ENCODE data around the gene CMAS.
"Not testable (repeated sequence)": the region's sequence is repeated elsewhere in the genome, so short reads cannot be mapped to it uniquely, and the experiment has no call there.

The CMAS gene

DNA sequence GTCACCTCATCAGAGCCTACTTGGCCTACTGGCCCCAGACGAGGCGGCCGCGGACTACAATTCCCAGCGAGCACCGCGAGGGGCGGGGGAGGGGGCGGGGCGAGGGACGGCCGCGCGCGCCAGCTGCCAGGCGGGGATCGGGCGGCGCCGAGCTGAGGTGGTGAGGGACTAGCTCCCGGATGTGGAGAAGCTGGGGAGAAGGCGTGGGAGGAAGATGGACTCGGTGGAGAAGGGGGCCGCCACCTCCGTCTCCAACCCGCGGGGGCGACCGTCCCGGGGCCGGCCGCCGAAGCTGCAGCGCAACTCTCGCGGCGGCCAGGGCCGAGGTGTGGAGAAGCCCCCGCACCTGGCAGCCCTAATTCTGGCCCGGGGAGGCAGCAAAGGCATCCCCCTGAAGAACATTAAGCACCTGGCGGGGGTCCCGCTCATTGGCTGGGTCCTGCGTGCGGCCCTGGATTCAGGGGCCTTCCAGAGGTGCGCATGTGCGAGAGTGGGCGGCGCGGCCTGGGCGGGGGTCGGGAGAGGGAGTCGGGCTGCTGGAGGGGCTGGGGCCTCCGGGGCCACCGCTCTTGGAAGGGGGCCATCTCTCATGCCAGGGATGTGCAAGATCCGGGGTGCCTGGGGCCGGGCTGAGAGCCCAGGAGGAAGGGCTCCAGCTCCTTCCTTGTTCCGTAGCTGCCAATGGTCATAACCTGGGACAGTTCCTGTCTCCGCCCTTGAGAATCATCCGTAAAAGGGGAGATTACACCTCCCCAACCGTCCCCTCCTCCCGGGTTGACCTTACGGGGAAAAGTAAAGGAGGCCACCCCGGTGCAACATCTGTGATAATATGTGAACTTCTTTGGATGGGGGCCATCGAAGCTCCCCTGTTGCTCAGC, at the start of gene CMAS:
TSS of gene CMAS (plus strand) at position 129 of the 878 bp plus-strand sequence. CDS start at position 215, 86 bp downstream.
- DNase-seq (ENCODE audit: low spot score) = peak; percentile 74

DNA sequence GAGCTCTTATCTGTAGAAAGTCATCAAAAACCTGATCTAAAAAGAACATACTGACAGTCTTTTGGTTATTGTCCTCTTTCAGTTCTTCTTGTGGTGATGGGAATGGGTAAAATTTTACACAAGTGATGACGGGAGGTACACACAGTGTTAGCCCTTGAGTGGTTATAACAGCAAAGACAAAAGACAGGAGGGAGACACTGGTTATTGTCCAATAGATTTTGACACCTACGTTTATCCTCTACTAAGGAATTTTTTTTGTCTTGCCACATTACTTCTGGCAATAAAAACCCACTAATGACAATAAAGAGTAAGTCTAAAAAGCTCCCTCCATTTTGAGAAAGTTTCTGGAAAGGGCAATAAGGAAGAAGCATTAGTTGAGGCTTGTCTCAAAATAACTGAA, 47.7 kb upstream of the CMAS start:
- no peak for DNase-seq (ENCODE audit: low spot score)

DNA sequence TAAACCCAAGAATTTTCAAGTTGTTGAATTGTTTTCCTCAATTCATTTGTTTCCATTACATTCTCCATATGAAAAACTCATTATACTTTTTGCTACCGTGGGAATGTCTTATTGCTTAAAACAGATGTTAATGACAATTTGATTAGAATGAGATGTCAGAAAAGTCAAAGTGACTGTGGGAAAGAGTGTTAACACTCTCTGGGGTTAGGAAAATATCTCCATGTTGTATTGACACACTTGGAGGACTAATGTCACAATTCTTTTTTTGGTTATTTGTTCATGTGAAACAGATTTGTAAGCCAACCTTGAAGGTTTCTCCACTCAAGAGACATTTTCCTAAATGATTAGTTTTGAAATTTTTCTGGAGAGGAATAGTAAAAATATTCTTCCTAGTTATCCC, 47.2 kb upstream of the CMAS start:
- no peak for DNase-seq (ENCODE audit: low spot score)

DNA sequence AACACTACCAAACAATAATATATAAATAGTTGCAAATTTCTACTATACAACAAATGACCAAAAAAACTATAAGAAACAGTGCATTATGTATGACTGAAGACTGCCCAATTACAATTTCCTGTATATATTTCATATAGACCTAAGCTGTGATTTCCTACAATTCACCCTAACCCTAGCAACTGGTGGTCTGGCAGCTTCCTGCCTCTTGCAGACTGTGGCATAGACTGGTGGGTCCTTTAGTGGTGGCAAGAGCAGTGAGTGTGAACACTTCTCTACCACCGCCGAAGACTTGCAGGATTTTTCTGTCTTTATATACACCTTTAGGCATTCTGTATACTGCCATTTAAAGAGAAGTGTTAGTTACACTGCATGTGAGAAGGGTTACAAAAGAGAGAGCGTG, 43.6 kb upstream of the CMAS start:
- no peak for DNase-seq (ENCODE audit: low spot score)

DNA sequence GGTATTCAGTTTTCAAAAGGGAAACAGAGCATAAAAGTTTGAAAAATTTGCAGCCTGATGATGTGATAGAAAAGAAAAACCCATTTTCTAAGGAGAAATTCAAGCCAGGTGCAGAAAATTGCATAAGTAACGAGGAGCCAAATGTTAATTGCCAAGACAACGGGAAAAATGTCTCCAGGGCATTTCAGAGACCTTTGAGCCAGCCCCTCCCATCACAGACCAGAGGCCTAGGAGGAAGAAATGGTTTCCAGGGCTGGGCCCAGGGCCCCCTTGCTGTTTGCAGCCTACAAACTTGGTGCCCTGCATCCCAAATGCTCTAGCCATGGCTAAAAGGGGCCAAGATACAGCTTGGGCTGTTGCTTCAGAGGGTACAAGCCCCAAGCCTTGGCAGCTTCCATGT, 38.2 kb upstream of the CMAS start:
- not testable (repeated sequence) for DNase-seq (ENCODE audit: low spot score)

DNA sequence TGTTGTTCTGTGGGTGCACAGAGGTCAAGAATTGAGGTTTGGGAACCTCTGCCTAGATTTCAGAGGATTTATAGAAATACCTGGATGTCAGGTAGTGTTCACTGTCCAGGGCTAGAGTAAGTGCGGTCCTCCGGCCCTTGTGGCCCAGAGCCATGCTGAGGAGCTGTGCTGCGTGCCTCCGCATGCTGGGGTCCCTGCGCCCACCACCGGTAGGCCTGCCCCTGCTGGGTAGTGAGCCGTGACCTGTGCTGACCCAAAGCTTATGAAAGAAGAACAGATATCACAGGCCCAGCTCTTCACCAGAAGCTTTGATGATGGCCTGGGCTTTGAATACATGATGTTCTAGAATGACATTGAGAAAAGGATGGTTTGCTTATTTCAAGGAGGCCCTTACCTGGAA, 37.8 kb upstream of the CMAS start:
- DNase-seq (ENCODE audit: low spot score) = no peak

DNA sequence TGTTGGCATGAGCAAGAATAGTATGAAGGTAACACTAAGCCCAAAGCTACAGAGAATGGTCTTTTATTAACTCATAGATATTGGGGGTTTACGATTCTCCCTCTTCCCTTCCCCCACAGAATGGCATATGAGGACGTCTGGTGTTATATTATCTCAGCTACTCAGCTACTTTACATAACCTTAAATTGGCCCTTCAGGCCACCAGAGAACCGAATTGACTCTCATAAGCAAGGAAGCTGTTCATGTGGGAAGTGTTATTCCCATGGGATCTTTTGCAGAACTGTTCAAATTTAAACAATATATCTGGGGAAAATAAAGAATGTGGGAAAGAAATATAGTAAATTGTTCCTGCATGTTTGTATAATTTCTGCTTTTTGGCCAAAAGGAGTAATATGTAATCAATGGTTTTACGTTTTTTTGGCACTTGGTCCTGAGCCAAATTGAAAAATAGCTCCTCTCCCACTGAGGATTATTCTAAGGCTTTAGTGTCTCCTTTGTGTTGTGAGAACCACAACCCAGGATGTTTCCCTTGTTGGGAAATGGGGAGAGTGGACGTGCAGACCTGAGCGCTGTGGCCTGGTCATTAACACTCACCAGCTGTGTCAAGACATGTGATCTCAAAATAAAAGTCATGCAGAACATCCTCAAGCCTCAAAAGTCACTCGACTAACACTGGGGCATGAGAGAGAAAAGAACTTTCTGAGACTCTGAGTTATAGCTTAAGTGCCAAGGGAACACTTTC, 31.8 kb upstream of the CMAS start:
- no peak for DNase-seq (ENCODE audit: low spot score)

DNA sequence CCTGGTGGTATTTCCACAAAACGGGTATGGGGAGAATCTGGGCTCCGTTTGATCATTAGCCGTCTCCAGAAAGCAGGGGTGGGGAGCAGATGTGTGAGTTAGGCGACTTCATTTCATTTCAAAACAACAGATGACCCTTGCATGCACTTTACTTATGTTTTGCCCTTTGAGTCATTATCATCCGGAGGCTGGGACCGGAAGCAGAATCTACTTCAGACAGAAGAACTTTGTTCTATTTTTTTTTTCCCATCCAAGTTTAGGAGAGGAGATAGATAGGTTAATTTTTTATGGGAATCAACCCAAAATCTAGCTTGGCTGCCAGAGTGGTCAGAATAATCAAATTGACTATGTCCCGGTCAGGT, 31.3 kb upstream of the CMAS start:
- no peak for DNase-seq (ENCODE audit: low spot score)

DNA sequence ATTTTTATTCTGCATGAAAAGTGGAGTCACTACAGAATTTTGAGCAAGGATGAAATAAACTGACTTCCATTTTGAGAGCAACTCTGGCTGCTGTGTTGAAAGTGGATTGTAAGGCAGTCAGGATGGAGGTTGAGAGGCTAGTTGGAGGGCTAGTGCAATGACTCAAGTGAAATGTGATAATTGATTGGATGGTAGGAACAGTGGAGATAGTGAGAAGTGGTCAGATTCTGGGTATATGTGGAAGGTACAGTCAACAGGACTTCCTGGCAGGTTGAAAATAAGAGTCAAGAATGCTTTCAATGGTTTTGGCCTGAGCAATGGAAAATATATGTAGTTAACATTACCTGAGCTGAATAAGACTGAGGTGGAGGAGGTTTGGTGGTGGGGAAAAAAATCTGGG, 29.0 kb upstream of the CMAS start:
- DNase-seq (ENCODE audit: low spot score) = no peak

DNA sequence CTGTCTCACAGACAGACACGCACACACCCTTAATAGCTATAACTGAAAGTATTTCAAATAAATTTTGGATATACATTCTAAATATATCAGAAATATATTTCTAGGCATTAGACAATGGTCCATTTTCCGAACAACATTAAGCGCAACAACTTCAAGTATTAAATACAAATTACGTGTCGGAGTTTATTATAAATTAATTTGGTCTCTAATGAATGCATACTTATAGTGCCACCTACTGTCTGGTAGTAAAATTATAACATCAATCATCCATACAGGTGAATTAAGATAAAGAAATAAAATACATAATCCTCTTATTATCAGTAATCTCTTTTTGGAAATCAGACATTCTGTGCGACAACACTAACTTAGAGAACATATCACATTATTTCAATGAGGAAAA, 27.2 kb upstream of the CMAS start:
- peak; percentile 12 for DNase-seq (ENCODE audit: low spot score)

DNA sequence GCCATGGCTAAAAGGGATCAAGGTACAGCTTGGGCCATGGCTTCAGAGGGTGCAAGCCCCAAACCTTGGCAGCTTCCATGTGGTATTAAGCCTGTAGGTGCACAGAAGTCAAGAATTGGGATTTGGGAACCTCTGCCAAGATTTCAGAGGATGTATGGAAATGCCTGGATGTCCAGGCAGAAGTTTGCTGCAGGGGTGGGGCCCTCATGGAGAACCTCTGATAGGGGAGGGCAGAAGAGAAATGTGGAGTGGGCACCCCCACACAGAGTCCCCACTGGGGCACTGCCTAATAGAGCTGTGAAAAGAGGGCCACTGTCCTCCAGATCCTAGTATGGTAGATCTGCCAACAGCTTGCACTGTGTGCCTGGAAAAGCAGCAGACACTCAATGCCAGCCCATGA, 22.5 kb upstream of the CMAS start:
- DNase-seq (ENCODE audit: low spot score) = not testable (repeated sequence)

DNA sequence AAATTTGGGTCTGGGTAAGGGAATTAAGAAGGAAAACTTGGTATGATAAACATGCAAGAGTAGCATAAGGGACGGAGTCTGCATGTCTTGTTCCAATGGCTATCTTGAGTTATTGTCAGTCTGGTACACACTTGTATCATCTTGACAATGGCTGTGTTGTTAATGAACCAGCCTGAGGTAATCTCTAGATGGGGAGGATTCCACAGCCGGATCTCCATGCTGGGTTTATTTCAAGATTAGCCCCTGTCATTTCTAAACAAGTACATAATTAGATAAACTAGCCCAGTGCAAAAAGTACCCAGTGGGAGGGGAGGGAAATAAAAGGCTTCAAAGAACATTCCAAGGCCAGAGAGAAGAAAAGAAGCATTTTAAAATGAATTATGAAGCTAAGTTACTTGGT, 16.5 kb upstream of the CMAS start:
- DNase-seq (ENCODE audit: low spot score) = no peak

DNA sequence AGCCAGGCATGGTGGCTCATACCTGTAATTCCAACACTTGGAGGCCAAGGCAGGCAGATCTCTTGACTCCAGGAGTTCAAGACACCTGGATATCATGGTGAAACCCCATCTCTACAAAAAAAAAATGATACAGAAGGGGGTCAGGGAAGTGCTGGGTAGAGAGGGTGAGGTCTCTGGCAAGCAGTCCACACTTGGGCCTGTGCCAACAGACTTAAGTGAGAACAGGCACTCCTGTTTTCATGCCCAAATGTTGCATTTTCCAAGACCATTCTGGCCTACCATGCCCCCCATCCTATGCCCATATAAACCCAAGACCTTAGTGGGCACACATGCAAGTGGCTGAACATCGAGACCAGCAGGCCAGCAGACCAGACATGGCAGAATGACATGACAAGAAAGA, 16.0 kb upstream of the CMAS start:
- DNase-seq (ENCODE audit: low spot score) = no peak

DNA sequence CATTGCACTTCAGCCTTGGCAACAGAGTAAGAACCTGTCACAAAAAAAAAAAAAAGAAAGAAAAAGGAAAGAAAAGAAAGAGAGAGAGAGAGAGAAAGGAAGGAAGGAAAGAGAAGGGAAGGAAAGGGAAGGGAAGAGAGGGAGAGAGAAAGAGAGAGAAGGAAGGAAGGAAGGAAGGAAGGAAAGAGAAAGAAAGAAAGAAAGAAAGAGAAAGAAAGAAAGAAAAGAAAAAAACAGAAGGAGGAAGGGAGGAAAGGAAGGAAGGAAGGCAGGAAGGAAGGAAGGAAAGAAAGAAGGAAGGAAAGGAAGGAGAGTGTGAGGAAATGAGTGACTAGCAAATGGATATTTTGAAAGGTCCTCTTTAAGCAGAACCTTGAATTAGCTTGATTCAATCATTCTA, 13.3 kb upstream of the CMAS start:
- no peak for DNase-seq (ENCODE audit: low spot score)

DNA sequence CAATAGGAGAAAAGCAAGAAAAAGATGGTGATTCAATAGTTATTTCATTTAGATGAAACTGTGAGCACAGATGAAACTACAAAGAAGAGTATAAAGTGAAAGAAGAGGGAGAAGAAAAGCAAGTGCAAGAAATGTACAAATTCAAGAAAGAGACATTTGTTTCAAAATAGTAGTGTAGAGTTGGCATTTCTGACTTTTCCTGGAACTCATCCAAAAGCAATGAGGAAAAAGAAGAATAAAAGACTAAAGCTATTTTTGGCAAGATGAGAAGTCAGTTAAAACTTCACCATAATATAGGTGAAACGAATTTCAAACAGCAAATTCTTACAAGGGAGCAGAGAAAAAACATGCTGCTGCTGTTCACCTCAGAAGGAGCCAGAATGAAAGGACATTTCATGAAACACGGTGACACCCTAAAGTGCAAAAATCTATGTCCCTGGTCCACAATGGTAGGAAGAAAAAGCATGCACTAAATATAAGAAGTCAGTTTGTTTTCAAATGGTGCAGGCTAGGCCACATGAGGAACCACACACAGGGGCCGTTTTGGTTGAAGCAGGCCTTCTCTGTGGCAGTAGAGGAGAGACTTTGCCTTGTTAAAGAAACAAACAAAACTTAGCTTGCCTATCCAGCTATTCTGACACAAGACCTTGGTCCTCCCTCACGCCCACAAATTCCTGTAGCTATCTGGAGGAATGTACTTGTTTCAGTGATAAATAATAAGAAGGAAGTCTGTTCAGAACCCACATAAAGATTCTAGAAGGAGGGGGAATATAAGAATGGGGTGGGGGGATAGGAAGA, 11.1 kb upstream of the CMAS start:
- no peak for DNase-seq (ENCODE audit: low spot score)

DNA sequence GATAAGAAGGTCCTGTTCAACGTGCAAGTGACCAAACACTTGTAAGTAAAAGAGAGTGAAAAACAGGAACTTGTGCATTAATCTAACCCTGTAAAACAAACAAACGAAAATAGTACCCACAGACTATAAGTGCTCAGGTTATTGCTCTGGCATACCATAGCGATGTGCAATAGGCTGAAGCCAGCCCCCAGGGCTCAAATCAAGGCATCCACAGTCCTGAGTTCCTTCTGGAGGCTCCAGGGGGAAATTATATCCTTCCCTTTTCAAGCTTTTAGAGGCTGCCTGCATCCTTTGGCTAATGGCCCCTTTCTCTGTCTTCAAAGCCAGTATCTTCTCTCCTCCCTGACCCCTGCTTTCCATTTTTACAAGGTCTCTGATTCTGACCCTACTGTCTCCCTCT, 8.1 kb upstream of the CMAS start:
- DNase-seq (ENCODE audit: low spot score) = no peak

DNA sequence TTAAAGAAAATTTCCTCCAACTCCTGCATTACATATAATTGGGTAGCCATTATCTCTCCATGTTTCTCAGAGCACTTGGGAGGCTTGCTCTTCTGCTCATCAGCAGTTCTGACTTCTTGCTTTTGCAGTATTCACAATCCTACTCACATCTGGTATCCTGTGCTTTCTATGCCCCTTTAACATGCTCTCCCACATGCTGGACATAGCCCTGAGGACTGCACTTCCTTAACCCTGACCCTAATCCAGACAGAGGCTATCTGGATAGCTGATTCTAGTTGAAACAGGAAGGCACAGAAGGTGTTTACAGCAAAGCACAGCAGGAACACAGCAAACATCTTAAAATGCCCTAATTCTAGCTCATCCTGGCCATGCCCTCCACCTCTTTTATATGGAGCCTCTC, 7.3 kb upstream of the CMAS start:
- no peak for DNase-seq (ENCODE audit: low spot score)

DNA sequence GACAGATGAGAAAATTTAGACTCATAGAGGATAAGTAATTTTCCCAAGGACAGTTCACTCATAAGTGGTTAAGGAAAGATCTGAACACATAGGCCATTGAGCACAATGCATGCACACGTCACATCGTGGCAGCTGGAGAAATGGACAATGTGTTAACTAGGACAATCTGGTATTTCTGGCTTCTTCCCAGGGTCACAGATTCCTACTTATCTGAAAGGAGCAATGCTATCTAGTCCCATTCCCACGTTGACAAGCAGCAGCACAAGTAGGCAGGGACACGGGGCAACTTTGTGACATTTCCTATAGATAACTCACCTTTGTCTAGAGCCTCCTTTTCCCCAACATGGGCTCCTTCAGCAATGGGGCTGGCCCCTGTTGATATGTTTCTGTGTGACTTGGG, 6.7 kb upstream of the CMAS start:
- DNase-seq (ENCODE audit: low spot score) = no peak

DNA sequence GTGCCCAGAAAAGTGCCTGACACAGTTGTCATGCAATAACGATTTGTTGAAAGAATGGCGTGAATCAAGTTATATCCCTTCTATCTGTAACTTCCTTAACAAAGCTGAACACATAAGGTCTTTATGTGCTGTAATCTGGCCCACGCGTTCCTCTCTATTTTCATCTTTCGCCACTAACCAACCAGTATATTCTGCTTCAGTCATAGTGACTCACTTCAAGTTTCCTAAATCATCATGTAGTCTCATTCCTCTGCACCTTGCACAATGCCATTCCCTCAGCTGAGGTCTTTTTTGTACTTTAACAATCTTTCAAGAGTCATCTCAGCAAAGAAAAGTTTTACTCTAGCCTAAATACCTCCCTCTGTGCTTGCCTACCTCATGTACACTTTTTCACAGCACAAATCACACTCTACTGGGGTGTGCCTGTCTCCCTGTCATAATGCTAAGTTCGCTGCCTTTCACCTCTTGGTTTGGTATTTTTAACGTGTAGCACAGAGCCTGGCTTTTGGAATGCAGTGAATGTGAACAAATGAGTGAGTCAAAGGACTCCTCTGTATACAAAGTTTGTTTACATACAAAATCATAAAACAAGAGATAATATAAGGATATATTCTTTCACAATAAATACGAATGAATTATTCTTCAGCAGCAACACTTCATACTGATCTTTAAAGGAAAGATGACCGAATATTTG, 2.9 kb upstream of the CMAS start:
- DNase-seq (ENCODE audit: low spot score) = no peak

DNA sequence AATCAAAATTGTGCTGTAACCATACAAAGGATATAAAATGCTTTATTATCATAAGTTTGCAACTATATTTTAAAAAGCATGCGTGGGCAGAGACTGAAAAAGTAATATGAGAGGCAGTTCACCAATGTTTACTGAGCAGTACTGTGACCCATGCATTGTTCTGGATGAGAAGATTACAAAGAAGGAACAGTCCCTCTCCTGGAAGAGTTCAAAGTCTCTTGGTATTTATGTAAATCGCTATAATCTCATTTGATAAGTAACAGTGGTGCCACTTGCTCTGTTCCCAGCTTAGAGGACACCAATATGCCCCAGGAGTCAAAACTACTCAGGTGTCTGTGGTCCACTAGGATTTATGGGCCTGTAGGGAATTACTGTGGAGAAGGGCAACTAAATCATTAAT, 2.1 kb upstream of the CMAS start:
- no peak for DNase-seq (ENCODE audit: low spot score)

DNA sequence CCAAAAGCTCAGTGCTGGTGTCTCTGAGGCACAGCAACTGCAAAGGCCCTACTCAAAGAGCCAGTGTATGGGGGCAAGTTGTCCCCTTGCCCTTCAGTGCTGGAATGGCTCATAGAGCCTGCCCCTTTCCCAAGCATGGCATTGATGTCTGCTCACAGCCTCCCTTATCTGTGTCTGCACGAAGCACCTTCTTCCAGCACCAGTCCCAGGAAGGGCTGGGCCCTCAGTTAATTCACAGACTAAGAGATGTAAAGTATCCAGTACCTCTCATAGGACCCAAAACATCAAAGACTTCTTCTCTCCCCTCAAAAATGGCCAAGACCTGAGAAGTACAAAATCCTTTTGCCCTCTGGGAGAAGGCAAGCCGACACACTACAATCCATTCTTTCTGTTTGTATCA, 1.6 kb upstream of the CMAS start:
- no peak for DNase-seq (ENCODE audit: low spot score)

DNA sequence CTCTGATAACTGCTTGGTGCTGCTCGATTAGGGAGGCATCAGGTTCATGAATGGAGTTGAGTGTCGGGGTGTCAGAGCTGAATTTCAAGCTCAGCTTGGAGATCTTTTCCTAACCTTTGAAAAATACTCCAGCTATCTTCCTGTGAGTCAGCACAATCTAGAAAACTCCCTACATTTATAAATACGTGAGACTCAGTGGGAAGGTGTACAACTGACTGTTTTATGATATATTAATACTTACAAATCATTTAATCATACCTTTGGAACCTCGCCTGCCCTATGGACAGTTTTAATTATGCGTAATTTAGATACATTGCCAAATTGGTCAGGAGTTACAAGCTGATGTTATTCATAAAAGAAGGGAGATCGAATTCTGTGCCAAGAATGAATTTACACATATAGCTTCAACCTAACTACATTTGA, 961 bp downstream of the CMAS start:
- DNase-seq (ENCODE audit: low spot score) = no peak
